IPS DF 6.9 (cell line): Measurements from ENCODE around the gene MYZAP.
A peak's percentile ranks its signal among the peaks of the same experiment; 100 is the strongest.

ENCODE experiments used
- DNase-seq: peaks from one replicate; pipeline ENCODE4 v3.0.0-alpha.2; 2013; ENCODE audit warnings: low read depth, low spot score
- H3K27ac ChIP-seq: one replicate; pipeline ENCODE4 v1.5.1; 2013; ENCODE audit warnings: low read length, control low read depth
- H3K27me3 ChIP-seq: 2 replicates; pipeline ENCODE4 v1.6.1; 2013; ENCODE audit warnings: mild to moderate bottlenecking, low read length; ENCODE audit not compliant: control insufficient read depth, insufficient read depth
- H3K36me3 ChIP-seq: 2 replicates; pipeline ENCODE4 v1.6.1; 2013; ENCODE audit warnings: low read length; ENCODE audit not compliant: control insufficient read depth, insufficient read depth
- H3K4me1 ChIP-seq: 2 replicates; pipeline ENCODE4 v1.6.1; 2013; ENCODE audit warnings: low read length; ENCODE audit not compliant: control insufficient read depth, insufficient read depth
- H3K4me3 ChIP-seq: 2 replicates; pipeline ENCODE4 v1.5.1; 2013; ENCODE audit warnings: mild to moderate bottlenecking, low read length
- H3K9me3 ChIP-seq: 2 replicates; pipeline ENCODE4 v1.6.1; 2013; ENCODE audit warnings: low read length, inconsistent platforms; ENCODE audit not compliant: control insufficient read depth, insufficient read depth
- WGBS: extraction: QIAGEN DNeasy Blood & Tissue Kit; methylation state at CpG from one replicate; pipeline ENCODE4 v1.1.7; 2013; ENCODE audit warnings: mixed read lengths, missing lambda C conversion rate; ENCODE audit not compliant: insufficient read length, insufficient coverage; 5-methylcytosine and 5-hydroxymethylcytosine counted together

MYZAP gene

GRCh38 chr15:57690341-57690966, 98.8 kb downstream of the MYZAP start:
- DNase-seq = no peak
- no peak overlapping the region for H3K27ac ChIP-seq
- H3K4me3 ChIP-seq = no peak overlapping the region
- no CpG with 5 or more reads among the region's 6 CpGs for WGBS
- no peaks in the 10 kb centered on the region for H3K4me1 ChIP-seq
- H3K9me3 ChIP-seq = no peaks in the 10 kb centered on the region
- no peaks in the 10 kb centered on the region for H3K36me3 ChIP-seq
- no peaks in the 10 kb centered on the region for H3K27me3 ChIP-seq

GRCh38 chr15:57691082-57691481, 99.4 kb downstream of the MYZAP start:
- no CpG with 5 or more reads among the region's 1 CpG for WGBS
- H3K9me3 ChIP-seq = no peaks in the 10 kb centered on the region
- H3K27me3 ChIP-seq = no peaks in the 10 kb centered on the region
- no peaks in the 10 kb centered on the region for H3K36me3 ChIP-seq
- H3K4me3 ChIP-seq = no peak overlapping the region
- no peak for DNase-seq
- H3K27ac ChIP-seq = no peak overlapping the region
- H3K4me1 ChIP-seq = no peaks in the 10 kb centered on the region

- no peaks in the 10 kb centered on the region for H3K4me1 ChIP-seq
- no peaks in the 10 kb centered on the region for H3K36me3 ChIP-seq
- no peak for DNase-seq
- no peaks in the 10 kb centered on the region for H3K9me3 ChIP-seq
- H3K4me3 ChIP-seq = no peak overlapping the region
- no peaks in the 10 kb centered on the region for H3K27me3 ChIP-seq
- no peak overlapping the region for H3K27ac ChIP-seq
- no CpG with 5 or more reads among the region's 1 CpG for WGBS
These were observed 101.0 kb downstream of the MYZAP start for GRCh38 chr15:57692709-57693108.

DNA sequence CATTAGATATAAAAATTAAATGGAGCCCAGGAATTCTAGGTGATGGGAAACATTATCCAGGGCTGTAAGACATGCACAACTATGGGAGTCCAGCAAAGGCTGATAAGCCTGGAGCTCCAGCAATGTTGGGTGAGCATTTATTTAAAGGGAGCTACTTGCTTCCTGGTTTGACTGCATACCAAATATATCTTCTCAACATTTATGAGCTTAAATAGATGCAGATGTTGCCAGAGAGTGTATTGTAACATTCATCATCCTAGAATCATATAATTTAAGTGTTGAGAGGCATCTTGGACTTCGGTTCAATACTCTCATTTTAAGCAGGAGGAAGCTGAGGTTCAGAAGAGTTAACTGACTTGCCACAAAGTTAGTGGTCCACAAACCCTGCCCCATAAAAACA, 102.6 kb downstream of the MYZAP start:
- no peak overlapping the region for H3K4me3 ChIP-seq
- no peak for DNase-seq
- H3K27ac ChIP-seq = no peak overlapping the region
- no CpG with 5 or more reads among the region's 1 CpG for WGBS
- H3K9me3 ChIP-seq = no peaks in the 10 kb centered on the region
- H3K27me3 ChIP-seq = no peaks in the 10 kb centered on the region
- no peaks in the 10 kb centered on the region for H3K4me1 ChIP-seq
- no peaks in the 10 kb centered on the region for H3K36me3 ChIP-seq

DNA sequence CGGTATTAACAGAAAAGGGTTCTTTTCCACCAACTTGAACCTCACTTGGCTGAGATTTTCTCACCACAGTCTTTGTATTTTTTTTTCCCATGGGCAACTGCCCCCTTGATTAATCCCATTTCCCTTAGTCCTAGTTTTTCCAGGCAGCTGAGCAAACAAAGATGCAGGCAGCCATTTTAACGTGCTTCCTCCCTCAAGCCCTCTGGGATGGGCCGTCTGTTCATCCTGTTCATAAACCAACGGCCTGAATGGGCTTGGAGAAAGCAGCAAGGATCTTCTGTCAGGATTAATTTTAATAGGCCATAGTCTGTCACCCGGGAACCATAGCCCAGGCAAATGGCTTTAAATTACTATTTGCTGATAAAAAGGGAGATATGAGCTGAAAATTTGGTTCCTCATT, 104.4 kb downstream of the MYZAP start:
- no peaks in the 10 kb centered on the region for H3K36me3 ChIP-seq
- WGBS = no CpG with 5 or more reads among the region's 5 CpGs
- no peak for DNase-seq
- H3K9me3 ChIP-seq = no peaks in the 10 kb centered on the region
- H3K27me3 ChIP-seq = no peaks in the 10 kb centered on the region
- no peak overlapping the region for H3K27ac ChIP-seq
- no peaks in the 10 kb centered on the region for H3K4me1 ChIP-seq
- H3K4me3 ChIP-seq = no peak overlapping the region

GRCh38 chr15:57697588-57697987, 105.9 kb downstream of the MYZAP start:
- no CpG with 5 or more reads among the region's 4 CpGs for WGBS

GRCh38 chr15:57698243-57698642, 106.5 kb downstream of the MYZAP start:
- DNase-seq = no peak
- Histone ChIP-seq H3K27me3 (no peaks in the 10 kb centered on the region), H3K27ac (no peak overlapping the region), H3K9me3 (no peaks in the 10 kb centered on the region), H3K36me3 (no peaks in the 10 kb centered on the region), H3K4me1 (no peaks in the 10 kb centered on the region), H3K4me3 (no peak overlapping the region)

More at GRCh38 chr15:57697588-57697987, 105.9 kb downstream of the MYZAP start:
- Histone ChIP-seq H3K27ac (no peak overlapping the region), H3K36me3 (no peaks in the 10 kb centered on the region), H3K9me3 (no peaks in the 10 kb centered on the region), H3K4me1 (no peaks in the 10 kb centered on the region), H3K4me3 (no peak overlapping the region), H3K27me3 (no peaks in the 10 kb centered on the region)
- no peak for DNase-seq

GRCh38 chr15:57698991-57699390, 107.3 kb downstream of the MYZAP start:
- DNase-seq = no peak
- H3K4me3 ChIP-seq = no peak overlapping the region
- H3K9me3 ChIP-seq = no peaks in the 10 kb centered on the region
- WGBS = no CpG with 5 or more reads among the region's 4 CpGs
- H3K27me3 ChIP-seq = no peaks in the 10 kb centered on the region
- H3K27ac ChIP-seq = no peak overlapping the region
- H3K4me1 ChIP-seq = no peaks in the 10 kb centered on the region
- no peaks in the 10 kb centered on the region for H3K36me3 ChIP-seq

GRCh38 chr15:57703387-57703786, 111.7 kb downstream of the MYZAP start:
- Histone ChIP-seq H3K27me3 (no peaks in the 10 kb centered on the region), H3K36me3 (no peaks in the 10 kb centered on the region)
- WGBS = no CpG with 5 or more reads among the region's 2 CpGs

GRCh38 chr15:57704441-57704840, 112.7 kb downstream of the MYZAP start:
- no CpG with 5 or more reads among the region's 3 CpGs for WGBS
- H3K4me1 ChIP-seq = peaks cover 2% of the 10 kb centered on the region; the same call in 1 of the 2 replicates
- no peak overlapping the region for H3K27ac ChIP-seq
- no peak overlapping the region for H3K4me3 ChIP-seq
- H3K9me3 ChIP-seq = no peaks in the 10 kb centered on the region
- DNase-seq = no peak
- no peaks in the 10 kb centered on the region for H3K36me3 ChIP-seq
- H3K27me3 ChIP-seq = no peaks in the 10 kb centered on the region

More at GRCh38 chr15:57703387-57703786, 111.7 kb downstream of the MYZAP start:
- Histone ChIP-seq H3K27ac (no peak overlapping the region), H3K4me3 (no peak overlapping the region), H3K9me3 (no peaks in the 10 kb centered on the region), H3K4me1 (peaks cover 2% of the 10 kb centered on the region; the same call in 1 of the 2 replicates)
- DNase-seq = no peak

DNA sequence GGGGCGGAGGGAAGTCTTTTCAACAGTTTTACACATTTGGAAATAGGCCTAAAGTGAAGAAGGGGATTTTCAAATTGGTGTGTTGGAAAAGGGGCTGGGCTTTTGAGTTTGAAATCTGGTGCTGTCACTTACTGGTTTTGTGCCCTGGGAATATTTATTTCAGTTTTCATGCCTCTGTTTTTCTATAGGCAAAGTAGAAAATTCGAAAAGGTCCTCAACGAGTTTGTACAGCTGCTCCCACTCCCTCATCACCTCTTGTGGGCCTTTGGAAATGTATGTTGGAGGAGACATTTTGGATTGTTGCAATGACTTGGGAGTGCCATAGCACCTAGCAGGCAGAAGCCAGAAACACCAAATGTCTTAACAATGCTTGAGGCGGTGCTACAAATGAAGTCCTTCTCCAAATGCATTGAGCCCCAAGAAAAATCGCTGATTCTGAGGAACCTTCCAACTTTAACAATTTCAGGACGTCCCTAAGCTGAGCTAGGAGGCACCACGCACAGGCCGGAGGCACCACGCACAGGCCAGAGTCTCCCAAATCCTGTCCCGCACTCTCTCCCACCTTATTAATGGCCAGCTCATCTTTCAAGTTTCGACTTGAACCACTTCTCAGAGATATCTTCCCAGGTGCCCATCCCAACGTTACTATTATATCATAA, 114.2 kb downstream of the MYZAP start:
- Histone ChIP-seq H3K27ac (no peak overlapping the region), H3K36me3 (no peaks in the 10 kb centered on the region; the same call in 1 of the 2 replicates), H3K4me1 (peaks cover 2% of the 10 kb centered on the region; the same call in 1 of the 2 replicates), H3K9me3 (no peaks in the 10 kb centered on the region), H3K27me3 (no peaks in the 10 kb centered on the region), H3K4me3 (peak overlapping the region; percentile 82; the same call in 1 of the 2 replicates)
- DNase-seq = no peak
- no CpG with 5 or more reads among the region's 12 CpGs for WGBS
